ENCODE results near the gene CDH4. TPM values are rescaled to one million over a fixed set of nuclear protein-coding genes. Genes with fewer than 3 reads are reported as not detected.

Gene CDH4
- total and polyA plus RNA-seq, 2 of the 8 experiments (the other 6 are each of a cell fraction or from before 2014, with no cell fraction given) = 4.3 to 7.9 TPM

GRCh38 chr20:61733891-61734732 is 482.1 kb downstream of the CDH4 start:
- Histone ChIP-seq H3K79me1 (ENCODE audit: low read depth, low read length) (no peaks in the 10 kb centered on the region), H3K4me3 (ENCODE audit: extremely low read depth in 1 of 4, insufficient read depth in 2 of 4, low read depth in 3 of 4, low read length in 4 of 4) (no peak overlapping the region), H2BK15ac (ENCODE audit: low read length) (no peak overlapping the region), H3K9ac (replicated peaks in 1 of 4; ENCODE audit: extremely low read depth in 1 of 4, low read depth in 3 of 4, low read length in 3 of 4) (no peak overlapping the region), H3K23me2 (ENCODE audit: low read depth, low read length) (no peaks in the 10 kb centered on the region; the same call in 1 of the 2 replicates), H3K9me3 (ENCODE audit: insufficient read depth in 2 of 2, low read depth in 1 of 2, low read length in 1 of 2) (no peaks in the 10 kb centered on the region), H3K4me2 (ENCODE audit: insufficient read depth in 1 of 2, low read depth in 2 of 2, low read length in 2 of 2) (no peak overlapping the region), H3K56ac (replicated peaks; ENCODE audit: insufficient read length, low read depth, low read length) (no peak overlapping the region), H2BK12ac (ENCODE audit: low read depth, low read length) (no peak overlapping the region), H2BK5ac (ENCODE audit: low read depth, low read length) (no peak overlapping the region), H3K23ac (ENCODE audit: insufficient read length) (no peak overlapping the region), H3K18ac (ENCODE audit: extremely low read depth, low read length) (no peak overlapping the region), H3K36me3 (ENCODE audit: control insufficient read depth in 2 of 4, insufficient read depth in 4 of 4, low read length in 3 of 4) (no peaks in the 10 kb centered on the region), H3K27me3 (replicated peaks in 1 of 4; ENCODE audit: control insufficient read depth in 3 of 4, extremely low read depth in 1 of 4, insufficient read depth in 3 of 4, low read length in 3 of 4) (peaks cover 0 to 3% (median 1%) of the 10 kb centered on the region in 4 experiments; a peak in 2 of 7 replicates), H2AFZ (ENCODE audit: low read length) (no peak overlapping the region), H4K91ac (replicated peaks; ENCODE audit: insufficient read length, low read length) (no peak overlapping the region), H4K5ac (ENCODE audit: insufficient read length, low read depth, low read length) (no peak overlapping the region), H4K20me1 (replicated peaks in 1 of 2; ENCODE audit: control insufficient read depth in 1 of 2, insufficient read depth in 2 of 2, low read length in 2 of 2) (no peaks in the 10 kb centered on the region), H2AK5ac (ENCODE audit: low read depth, low read length) (no peak overlapping the region), H3K27ac (ENCODE audit: low read depth, low read length) (no peak overlapping the region), H3K4me1 (replicated peaks in 1 of 4; ENCODE audit: control insufficient read depth in 3 of 4, insufficient read depth in 4 of 4, low read length in 3 of 4) (no peaks in the 10 kb centered on the region), H3K14ac (ENCODE audit: insufficient read length) (no peak overlapping the region), H2BK120ac (replicated peaks; ENCODE audit: low read depth, low read length) (no peak overlapping the region), H2BK20ac (ENCODE audit: low read length) (no peak overlapping the region), H3K79me2 (ENCODE audit: control insufficient read depth in 1 of 2, insufficient read depth in 2 of 2, low read length in 2 of 2) (no peaks in the 10 kb centered on the region), H4K8ac (ENCODE audit: extremely low read depth, insufficient read depth, low read length) (no peak overlapping the region), H3K4ac (replicated peaks; ENCODE audit: insufficient read length, low read depth, low read length) (no peak overlapping the region)
- ChIA-PET CTCF (ENCODE audit: partially characterized antibody) (interaction anchor here (1.0 to 1.9 kb wide), 3 partner anchors 9 to 40 kb away, joined by 3 to 11 read pairs (median 3); no protein-coding TSS in a partner anchor), POLR2A (ENCODE audit: partially characterized antibody) (no interaction called here)
- WGBS, 2 experiments (ENCODE audit: extremely low coverage in 1 of 2, insufficient coverage in 1 of 2, insufficient read length in 1 of 2, insufficient replicate concordance in 2 of 2, low coverage in 1 of 2, low lambda C conversion rate in 2 of 2, missing lambda C conversion rate in 1 of 2) = 90% methylated on average over 28 of the region's 28 CpGs; no CpG with 5 or more reads in 1 of the 2 experiments
- DNase-seq (ENCODE audit: low read depth in 1 of 2, low spot score in 2 of 2) (no peak), FAIRE-seq (no peak)
- TF ChIP-seq EGR1 (IDR thresholded peaks at IDR 0.05; ENCODE audit: borderline replicate concordance, low read depth, low read length) (no peak), ZNF274 (IDR thresholded peaks at IDR 0.05; ENCODE audit: borderline replicate concordance, extremely low read depth, low read length) (no peak), ATF3 (IDR thresholded peaks at IDR 0.05; ENCODE audit: insufficient read depth, low read depth, low read length) (no peak), CHD1 (IDR thresholded peaks at IDR 0.05; ENCODE audit: low read depth, low read length) (no peak), JUN (IDR thresholded peaks at IDR 0.05; ENCODE audit: low read depth, low read length) (no peak), POU5F1 (IDR thresholded peaks at IDR 0.05; ENCODE audit: low read depth, low read length) (no peak), ASH2L (IDR thresholded peaks at IDR 0.05; ENCODE audit: low read length) (no peak), CBX5 (IDR thresholded peaks at IDR 0.05; ENCODE audit: low read depth, low read length) (no peak), JUND (IDR thresholded peaks at IDR 0.05; ENCODE audit: low read length) (no peak), USF2 (IDR thresholded peaks at IDR 0.05; ENCODE audit: low read length) (no peak), BACH1 (IDR thresholded peaks at IDR 0.05; ENCODE audit: low read length) (no peak), HDAC6 (IDR thresholded peaks at IDR 0.05; ENCODE audit: low read depth, low read length) (no peak)

All from H1 (cell line).